CD4-positive, alpha-beta T cell (primary cell): Measurements from ENCODE around the gene SNX1. TPM values are rescaled to one million over a fixed set of nuclear protein-coding genes. Genes with fewer than 3 reads are reported as not detected.

Source experiments
- ATAC-seq: fragments of 200-7000 bp; cut with Tn5 transposase; one replicate; pipeline ENCODE4 v1.10.0; 2022; ENCODE audit warnings: mild to moderate bottlenecking; ENCODE audit not compliant: poor library complexity
- CTCF ChIA-PET: fragments of 350-600 bp; sonication (Branson Sonifier 250); formaldehyde crosslinking; loops from one replicate; lab custom pipeline; 2021; ENCODE audit warnings: antibody characterized with exemption, inconsistent platforms; lab: Charles Lee
- POLR2A ChIA-PET: fragments of 350-600 bp; sonication (Branson Sonifier 250); formaldehyde crosslinking; loops from one replicate; lab custom pipeline; 2021; ENCODE audit warnings: antibody characterized with exemption, inconsistent platforms; lab: Charles Lee
- DNase-seq, 14 experiments: peaks; one replicate each; pipeline ENCODE4 v3.0.0-alpha.2; 2013 to 2020; ENCODE audit warnings: mixed read lengths in 2 of 14
- H3K27ac ChIP-seq, 2 donors: one replicate each; pipeline versions ENCODE4 v1.5.1 to v1.7.0; 2013; ENCODE audit warnings: low read length in 2 of 2, low read depth in 1 of 2, mild to moderate bottlenecking in 1 of 2
- H3K27me3 ChIP-seq, 2 experiments: 1 replicate in 1 of 2; 2 replicates in 1 of 2; pipeline versions ENCODE4 v1.6.1 to v1.7.0; 2013; ENCODE audit warnings: low read length in 2 of 2, control low read depth in 1 of 2, mild to moderate bottlenecking in 1 of 2, moderate library complexity in 1 of 2; ENCODE audit not compliant: insufficient read depth in 2 of 2, control insufficient read depth in 1 of 2
- H3K36me3 ChIP-seq: one replicate; pipeline ENCODE4 v1.6.1; 2013; ENCODE audit warnings: low read length, control low read depth; ENCODE audit not compliant: insufficient read depth
- H3K4me1 ChIP-seq: one replicate; pipeline ENCODE4 v1.6.1; 2013; ENCODE audit warnings: low read length, control low read depth; ENCODE audit not compliant: insufficient read depth
- H3K4me3 ChIP-seq: one replicate; pipeline ENCODE4 v1.5.1; 2013; ENCODE audit warnings: mild to moderate bottlenecking, low read length, moderate library complexity
- H3K9me3 ChIP-seq, 2 experiments: 1 replicate in 1 of 2; 2 replicates in 1 of 2; pipeline versions ENCODE4 v1.6.1 to v1.7.0; 2013; ENCODE audit warnings: low read length in 2 of 2, mild to moderate bottlenecking in 2 of 2, control low read depth in 1 of 2, moderate library complexity in 1 of 2; ENCODE audit not compliant: control insufficient read depth in 1 of 2, insufficient read depth in 1 of 2
- H3K27ac Mint-ChIP-seq: one replicate; pipeline ENCODE4 v1.8.0; 2020; ENCODE audit warnings: mixed read lengths
- H3K27me3 Mint-ChIP-seq: one replicate; pipeline ENCODE4 v1.8.0; 2021; ENCODE audit warnings: mixed read lengths
- H3K36me3 Mint-ChIP-seq: one replicate; pipeline ENCODE4 v1.8.0; 2021; ENCODE audit warnings: low read depth, mixed read lengths
- H3K4me1 Mint-ChIP-seq: one replicate; pipeline ENCODE4 v1.8.0; 2021; ENCODE audit warnings: low read depth, mixed read lengths
- H3K4me3 Mint-ChIP-seq: one replicate; pipeline ENCODE4 v1.8.0; 2020; ENCODE audit warnings: mild to moderate bottlenecking, mixed read lengths
- H3K9me3 Mint-ChIP-seq: one replicate; pipeline ENCODE4 v1.8.0; 2020; ENCODE audit warnings: mixed read lengths
- intact Hi-C, 2 experiments: fragments of 100-400 bp; cut with DNase I in 1 of 2; cut with micrococcal nuclease in 1 of 2; formaldehyde crosslinking; loops; one replicate each; pipeline versions ENCODE4 v1.15.1 to v1.9.0; 2023 to 2025; cut with DNase I, micrococcal nuclease
- total RNA-seq, 174 experiments: library from RNA in 2 of 174; stranded (reverse) in 2 of 174; gene quantifications; one replicate each; pipeline ENCODE4 v1.2.3 and lab custom pipeline; 2021 to 2026
- TF ChIP-seq, protein P1 (sequence below): fragments of 200-600 bp; IDR thresholded peaks from one replicate; pipeline ENCODE4 v1.8.0; 2022; ENCODE audit warnings: antibody characterized with exemption, mild to moderate bottlenecking

SNX1 gene
- total RNA-seq, 2 experiments from 2014 or later: 57.0 to 61.1 TPM

DNA sequence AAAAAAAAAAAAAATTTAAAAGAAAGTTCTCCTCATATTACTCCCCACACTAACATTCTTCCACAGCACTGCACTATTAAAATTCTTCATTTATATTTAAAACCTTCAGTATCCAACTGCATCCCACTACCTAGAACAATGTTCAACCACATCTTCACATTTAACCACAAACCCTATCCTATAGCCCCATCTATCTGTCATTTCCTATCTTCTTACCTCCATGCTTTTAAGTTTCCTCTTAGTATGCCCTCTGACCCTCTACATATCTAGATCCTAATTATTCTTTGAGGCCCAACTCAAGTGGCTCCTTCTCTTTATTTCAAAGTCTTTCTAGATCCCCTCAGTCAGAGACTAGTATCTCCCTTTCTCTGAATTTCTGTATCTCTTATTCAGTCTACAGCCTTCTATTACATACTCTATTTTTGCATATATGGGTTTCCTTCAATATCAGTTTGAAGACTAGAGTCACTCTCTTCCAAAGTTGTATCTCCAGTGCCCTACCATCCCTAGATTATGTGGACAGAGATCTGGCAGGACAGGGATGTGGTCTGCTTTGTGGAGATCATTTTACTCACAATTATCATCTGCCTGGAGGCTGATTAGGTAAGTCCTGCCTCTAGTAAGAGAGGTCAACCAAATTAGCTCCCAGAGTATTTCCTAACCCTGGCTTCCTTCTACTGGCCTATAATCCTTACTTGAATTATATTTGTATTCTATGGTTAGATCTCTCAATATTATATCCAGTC, 3.5 kb upstream of the SNX1 start:
- Histone ChIP-seq H3K9me3 (no peaks in the 10 kb centered on the region), H3K27ac (peak overlapping the region in 1 of 2 donors; percentile 90), H3K4me3 (peak overlapping the region; percentile 73), H3K36me3 (peaks cover 12% of the 10 kb centered on the region), H3K4me1 (peaks cover 50% of the 10 kb centered on the region), H3K27me3 (no peaks in the 10 kb centered on the region)
- H3K36me3 Mint-ChIP-seq: peaks cover 49% of the 10 kb centered on the region
- ChIA-PET POLR2A (interaction anchor here (0.8 to 1.7 kb wide), 5 partner anchors 61 to 588 kb away, joined by 3 to 9 read pairs (median 5); partner anchors contain the start of gene USP3), CTCF (interaction anchor here (1.1 to 1.4 kb wide), 2 partner anchors 19 to 61 kb away, joined by 3 to 6 read pairs; no protein-coding TSS in a partner anchor)
- H3K4me3 Mint-ChIP-seq: peak overlapping the region; percentile 94
- DNase-seq: peak in 3 of 14 experiments; percentile 64 to 69 (median 67)
- H3K4me1 Mint-ChIP-seq: peaks cover 66% of the 10 kb centered on the region
- TF ChIP-seq, protein P1, sequence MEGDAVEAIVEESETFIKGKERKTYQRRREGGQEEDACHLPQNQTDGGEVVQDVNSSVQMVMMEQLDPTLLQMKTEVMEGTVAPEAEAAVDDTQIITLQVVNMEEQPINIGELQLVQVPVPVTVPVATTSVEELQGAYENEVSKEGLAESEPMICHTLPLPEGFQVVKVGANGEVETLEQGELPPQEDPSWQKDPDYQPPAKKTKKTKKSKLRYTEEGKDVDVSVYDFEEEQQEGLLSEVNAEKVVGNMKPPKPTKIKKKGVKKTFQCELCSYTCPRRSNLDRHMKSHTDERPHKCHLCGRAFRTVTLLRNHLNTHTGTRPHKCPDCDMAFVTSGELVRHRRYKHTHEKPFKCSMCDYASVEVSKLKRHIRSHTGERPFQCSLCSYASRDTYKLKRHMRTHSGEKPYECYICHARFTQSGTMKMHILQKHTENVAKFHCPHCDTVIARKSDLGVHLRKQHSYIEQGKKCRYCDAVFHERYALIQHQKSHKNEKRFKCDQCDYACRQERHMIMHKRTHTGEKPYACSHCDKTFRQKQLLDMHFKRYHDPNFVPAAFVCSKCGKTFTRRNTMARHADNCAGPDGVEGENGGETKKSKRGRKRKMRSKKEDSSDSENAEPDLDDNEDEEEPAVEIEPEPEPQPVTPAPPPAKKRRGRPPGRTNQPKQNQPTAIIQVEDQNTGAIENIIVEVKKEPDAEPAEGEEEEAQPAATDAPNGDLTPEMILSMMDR: peak; percentile 41
- H3K27ac Mint-ChIP-seq: peak overlapping the region; percentile 93
- peak; percentile 10 for ATAC-seq
- no peaks in the 10 kb centered on the region for H3K27me3 Mint-ChIP-seq
- intact Hi-C loops: loop anchor here (2.0 to 10.0 kb wide), 10 partner anchors 71 to 1047 kb away; partner anchors contain the start of genes APH1B (in 1 of the 2), CSNK1G1 (in 1 of the 2), HERC1 (in 1 of the 2) and PCLAF (in 1 of the 2)
- no peaks in the 10 kb centered on the region for H3K9me3 Mint-ChIP-seq

DNA sequence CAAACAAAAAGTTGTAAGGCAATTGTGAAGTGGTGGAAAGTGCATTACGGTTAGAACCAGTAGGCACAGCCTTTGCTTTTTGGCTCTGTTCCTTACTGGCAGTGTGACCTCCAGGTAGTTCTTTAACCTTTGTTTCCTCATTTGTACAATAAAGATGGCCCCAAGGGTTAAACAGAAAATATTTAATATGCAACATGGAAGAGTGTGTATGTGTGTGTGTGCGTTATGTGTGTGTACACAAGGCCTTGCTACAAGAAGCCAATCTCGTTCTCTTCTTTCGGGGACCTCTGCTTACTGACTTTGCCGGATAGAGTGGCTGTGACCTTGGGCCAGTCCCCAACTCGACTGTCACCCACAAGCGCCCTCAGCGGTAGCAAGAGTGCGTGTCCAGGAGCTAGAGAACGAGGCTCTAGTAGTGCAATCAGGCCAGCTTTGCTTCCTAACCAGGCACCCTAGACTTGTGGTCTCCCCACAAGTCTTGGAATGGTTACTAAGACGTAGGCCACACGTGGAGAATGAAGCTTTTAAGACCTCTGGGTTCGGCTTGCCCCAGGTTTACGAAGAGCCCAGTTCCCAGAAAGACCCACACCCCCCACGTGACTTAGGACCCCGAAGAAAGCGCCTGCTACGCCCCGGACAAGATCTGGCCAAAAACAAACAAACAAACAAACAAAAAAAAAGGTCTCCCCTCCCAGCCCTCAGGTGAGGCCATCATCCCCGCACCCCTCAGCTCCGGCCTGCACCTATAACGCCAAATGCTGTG, 2.7 kb upstream of the SNX1 start:
- Mint-ChIP-seq H3K4me3 (peak overlapping the region; percentile 94), H3K4me1 (peaks cover 74% of the 10 kb centered on the region), H3K9me3 (no peaks in the 10 kb centered on the region), H3K27ac (peak overlapping the region; percentile 93), H3K27me3 (no peaks in the 10 kb centered on the region), H3K36me3 (peaks cover 48% of the 10 kb centered on the region)
- Histone ChIP-seq H3K9me3 (no peaks in the 10 kb centered on the region), H3K27me3 (no peaks in the 10 kb centered on the region), H3K36me3 (peaks cover 4% of the 10 kb centered on the region), H3K27ac (peak overlapping the region; percentile 71 to 90), H3K4me3 (peak overlapping the region; percentile 73), H3K4me1 (peaks cover 56% of the 10 kb centered on the region)
- TF ChIP-seq, protein P1: no peak
- ChIA-PET CTCF (interaction anchor here (0.9 to 1.4 kb wide), 5 partner anchors 18 to 260 kb away, joined by 3 to 6 read pairs (median 4); no protein-coding TSS in a partner anchor), POLR2A (interaction anchor here (0.6 to 2.0 kb wide), 32 partner anchors 17 to 1776 kb away, joined by 3 to 23 read pairs (median 4); partner anchors contain the start of genes CLPX, HERC1, PDCD7 and PPIB)
- DNase-seq (peak in 8 of 14 experiments; percentile 6 to 70 (median 20)), ATAC-seq (peak; percentile 0)
- intact Hi-C loops: loop anchor here (2.0 to 10.0 kb wide), 10 partner anchors 70 to 1048 kb away; partner anchors contain the start of genes APH1B (in 1 of the 2), CSNK1G1 (in 1 of the 2), HERC1 (in 1 of the 2) and PCLAF (in 1 of the 2)
